CD14-positive monocyte (primary cell): ENCODE results near the gene CCR6. TPM values are rescaled to one million over a fixed set of nuclear protein-coding genes. Genes with fewer than 3 reads are reported as not detected.

ENCODE experiments used
- DNase-seq, 3 donors: peaks; one replicate each; pipeline ENCODE4 v3.0.0-alpha.2; 2011 to 2022
- H2AFZ ChIP-seq: 2 replicates; pipeline ENCODE4 v1.6.0; 2012; ENCODE audit warnings: mild to moderate bottlenecking, low read depth, low read length, inconsistent platforms; ENCODE audit not compliant: insufficient read depth, poor library complexity, severe bottlenecking
- H3K27ac ChIP-seq, 2 donors: 1 replicate in 1 of 2; 2 replicates in 1 of 2; pipeline ENCODE4 v1.5.1; 2012 to 2013; ENCODE audit warnings: low read length in 2 of 2, control low read depth in 1 of 2, inconsistent platforms in 1 of 2, low read depth in 1 of 2, mild to moderate bottlenecking in 1 of 2
- H3K27me3 ChIP-seq, 2 donors: one replicate each; pipeline versions ENCODE4 v1.6.0 to v1.6.1; 2011 to 2013; ENCODE audit warnings: low read length in 2 of 2; ENCODE audit not compliant: control insufficient read depth in 2 of 2, insufficient read depth in 2 of 2
- H3K36me3 ChIP-seq, 2 donors: replicated peaks in 1 of 2; 1 replicate in 1 of 2; 2 replicates in 1 of 2; pipeline versions ENCODE4 v1.5.1 to v1.6.1; 2012 to 2013; ENCODE audit warnings: low read length in 2 of 2, control low read depth in 1 of 2, inconsistent platforms in 1 of 2, mild to moderate bottlenecking in 1 of 2; ENCODE audit not compliant: insufficient read depth in 2 of 2, control insufficient read depth in 1 of 2
- H3K4me1 ChIP-seq, 2 donors: 1 replicate in 1 of 2; 2 replicates in 1 of 2; pipeline versions ENCODE4 v1.5.1 to v1.6.1; 2012 to 2013; ENCODE audit warnings: low read length in 2 of 2, control low read depth in 1 of 2, inconsistent platforms in 1 of 2, mild to moderate bottlenecking in 1 of 2, moderate library complexity in 1 of 2; ENCODE audit not compliant: insufficient read depth in 2 of 2, control insufficient read depth in 1 of 2
- H3K4me2 ChIP-seq: replicated peaks from 2 replicates; pipeline ENCODE3; 2012; ENCODE audit warnings: low read length, moderate library complexity, mild to moderate bottlenecking; ENCODE audit not compliant: poor library complexity, severe bottlenecking; ENCODE audit errors: extremely low read depth
- H3K4me3 ChIP-seq, 3 experiments: fragments of 200-600 bp in 1 of 3; sonication (generic) in 1 of 3; replicated peaks in 1 of 3; 1 replicate in 2 of 3; 2 replicates in 1 of 3; pipeline ENCODE4 v1.5.1; 2011 to 2013; ENCODE audit warnings: low read length in 3 of 3, mild to moderate bottlenecking in 3 of 3, control low read depth in 2 of 3, low read depth in 2 of 3, inconsistent platforms in 1 of 3, moderate library complexity in 1 of 3
- H3K79me2 ChIP-seq: 2 replicates; pipeline ENCODE4 v1.6.0; 2012; ENCODE audit warnings: mild to moderate bottlenecking, control low read depth, inconsistent platforms, low read length, moderate library complexity; ENCODE audit not compliant: insufficient read depth
- H3K9ac ChIP-seq: 2 replicates; pipeline ENCODE4 v1.6.0; 2017; ENCODE audit warnings: low read length, mild to moderate bottlenecking; ENCODE audit not compliant: insufficient read depth, poor library complexity, severe bottlenecking
- H3K9me3 ChIP-seq, 2 donors: replicated peaks in 1 of 2; 1 replicate in 1 of 2; 2 replicates in 1 of 2; pipeline versions ENCODE4 v1.5.1 to v1.6.1; 2012 to 2013; ENCODE audit warnings: low read length in 2 of 2, control low read depth in 1 of 2; ENCODE audit not compliant: control insufficient read depth in 1 of 2, insufficient read depth in 1 of 2
- H4K20me1 ChIP-seq: 2 replicates; pipeline ENCODE4 v1.6.0; 2012; ENCODE audit warnings: mild to moderate bottlenecking, low read length, control low read depth, moderate library complexity; ENCODE audit not compliant: insufficient read depth
- H3K27ac Mint-ChIP-seq, 7 donors: one replicate each; pipeline ENCODE4 v1.8.0; 2020; ENCODE audit warnings: mild to moderate bottlenecking in 7 of 7, mixed read lengths in 7 of 7, moderate library complexity in 6 of 7, inconsistent platforms in 2 of 7
- H3K27me3 Mint-ChIP-seq, 3 donors: one replicate each; pipeline ENCODE4 v1.8.0; 2021 to 2022; ENCODE audit warnings: low read depth in 3 of 3, mild to moderate bottlenecking in 3 of 3, mixed read lengths in 3 of 3, moderate library complexity in 3 of 3, inconsistent platforms in 1 of 3
- H3K36me3 Mint-ChIP-seq, 2 donors: one replicate each; pipeline ENCODE4 v1.8.0; 2020; ENCODE audit warnings: mixed read lengths in 2 of 2, inconsistent platforms in 1 of 2, mild to moderate bottlenecking in 1 of 2
- H3K4me1 Mint-ChIP-seq: one replicate; pipeline ENCODE4 v1.8.0; 2020; ENCODE audit warnings: mild to moderate bottlenecking, mixed read lengths
- H3K4me3 Mint-ChIP-seq, 2 donors: one replicate each; pipeline ENCODE4 v1.8.0; 2020; ENCODE audit warnings: mild to moderate bottlenecking in 2 of 2, mixed read lengths in 2 of 2, moderate library complexity in 1 of 2
- H3K9me3 Mint-ChIP-seq, 7 donors: one replicate each; pipeline ENCODE4 v1.8.0; 2020 to 2022; ENCODE audit warnings: mixed read lengths in 7 of 7, mild to moderate bottlenecking in 6 of 7, moderate library complexity in 6 of 7, inconsistent platforms in 2 of 7
- CTCF ChIP-seq: fragments of 200-600 bp; IDR thresholded peaks from one replicate; pipeline ENCODE4 v1.8.0; 2022; ENCODE audit warnings: antibody characterized with exemption, mild to moderate bottlenecking
- WGBS: methylation state at CpG from one replicate; pipeline ENCODE4 v1.1.5; 2013; ENCODE audit warnings: missing lambda C conversion rate; ENCODE audit not compliant: insufficient coverage; 5-methylcytosine and 5-hydroxymethylcytosine counted together
- intact Hi-C, 2 donors: fragments of 100-400 bp; cut with micrococcal nuclease; formaldehyde crosslinking; loops; one replicate each; pipeline versions ENCODE4 v1.15.0 to v1.15.1; 2023
- polyA plus RNA-seq, 3 donors: library from polyadenylated mRNA; depleted of rRNA in 1 of 3; unstranded in 2 of 3; stranded (reverse) in 1 of 3; fragments of 300-500 nt in 2 of 3; fragments of >200 nt in 1 of 3; fragmentation: Illumina TruSeq in 2 of 3; gene quantifications; 1 replicate in 2 of 3; 2 replicates in 1 of 3; pipeline ENCODE4 v1.2.3, GENCODE V29; 2012 to 2021

Gene CCR6
- polyA plus RNA-seq, 3 donors = 0.07 to 0.43 TPM; not detected in 1

- H3K9ac ChIP-seq = no peak overlapping the region
- WGBS = 90% methylated on average over 8 of the region's 11 CpGs
- peak in 1 of 3 donors; percentile 25 for DNase-seq
- H3K27me3 ChIP-seq = no peaks in the 10 kb centered on the region
- no peaks in the 10 kb centered on the region for H4K20me1 ChIP-seq
- intact Hi-C loops = loop anchor here (5.0 to 10.0 kb wide), 4 partner anchors 45 to 747 kb away; partner anchors contain the start of genes RNASET2 (in 1 of the 2) and SFT2D1 (in 1 of the 2)
- H3K27ac ChIP-seq = peak overlapping the region; percentile 79 to 91
- peaks cover 54 to 55% of the 10 kb centered on the region in 2 donors for H3K4me1 ChIP-seq
- Mint-ChIP-seq H3K36me3 (no peaks in the 10 kb centered on the region), H3K4me3 (peak overlapping the region in 1 of 2 donors; percentile 7), H3K27ac (peak overlapping the region; percentile 84 to 98 (median 96)), H3K27me3 (peaks cover 0 to 5% (median 2%) of the 10 kb centered on the region in 3 donors), H3K9me3 (peaks cover 12 to 25% (median 22%) of the 10 kb centered on the region in 7 donors), H3K4me1 (peaks cover 56% of the 10 kb centered on the region)
- no peak for TF ChIP-seq CTCF
- no peaks in the 10 kb centered on the region for H3K79me2 ChIP-seq
- H3K9me3 ChIP-seq = peaks cover 6 to 11% of the 10 kb centered on the region in 2 donors
- H2AFZ ChIP-seq = peak overlapping the region; percentile 13
- H3K36me3 ChIP-seq = no peaks in the 10 kb centered on the region
- peak overlapping the region; percentile 42 for H3K4me2 ChIP-seq
- peak overlapping the region in 1 of 3 experiments; percentile 43 for H3K4me3 ChIP-seq
Observed at GRCh38 chr6:167089243-167090142, 33.4 kb upstream of the CCR6 start.

DNA sequence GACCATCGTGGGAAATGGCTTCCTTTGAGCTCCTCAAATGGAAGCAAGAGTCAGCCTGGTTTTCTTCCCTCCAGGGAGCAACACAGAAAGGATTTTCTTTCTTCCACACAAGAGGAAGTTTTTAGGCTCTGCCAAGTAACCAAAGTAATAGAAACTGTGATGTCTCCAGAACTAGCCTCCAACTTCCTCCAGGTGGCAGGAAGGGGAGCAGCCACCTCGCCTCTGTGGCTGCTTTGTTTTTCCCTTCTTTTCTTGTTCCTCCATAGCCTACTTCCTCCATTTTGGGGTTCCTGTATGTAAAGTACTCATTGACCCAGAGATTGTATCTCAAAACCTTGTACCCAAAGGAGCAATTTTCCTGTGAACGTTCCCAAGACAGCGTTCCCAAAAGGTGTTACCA, 32.7 kb upstream of the CCR6 start:
- H3K27ac ChIP-seq = peak overlapping the region; percentile 79 to 91
- peak overlapping the region in 1 of 2 donors; percentile 30 for H3K4me3 Mint-ChIP-seq
- WGBS = no CpG with 5 or more reads among the region's 4 CpGs

More for the DNA sequence above, 32.7 kb upstream of the CCR6 start:
- Histone ChIP-seq H2AFZ (no peak overlapping the region), H3K36me3 (no peaks in the 10 kb centered on the region), H3K79me2 (no peaks in the 10 kb centered on the region), H3K9ac (peak overlapping the region; percentile 42), H3K4me1 (peaks cover 61 to 62% of the 10 kb centered on the region in 2 donors), H3K4me2 (peak overlapping the region; percentile 42), H3K9me3 (peaks cover 6 to 11% of the 10 kb centered on the region in 2 donors), H4K20me1 (no peaks in the 10 kb centered on the region), H3K4me3 (peak overlapping the region in 1 of 3 experiments; percentile 43), H3K27me3 (no peaks in the 10 kb centered on the region)
- no peaks in the 10 kb centered on the region for H3K36me3 Mint-ChIP-seq
- H3K4me1 Mint-ChIP-seq = peaks cover 62% of the 10 kb centered on the region
- peak; percentile 41 for TF ChIP-seq CTCF
- peaks cover 12 to 25% (median 21%) of the 10 kb centered on the region in 7 donors for H3K9me3 Mint-ChIP-seq
- intact Hi-C loops = loop anchor here (5.0 to 10.0 kb wide), 4 partner anchors 45 to 748 kb away; partner anchors contain the start of genes RNASET2 (in 1 of the 2) and SFT2D1 (in 1 of the 2)
- peak; percentile 49 to 79 (median 77) for DNase-seq
- peak overlapping the region; percentile 84 to 98 (median 96) for H3K27ac Mint-ChIP-seq
- H3K27me3 Mint-ChIP-seq = peaks cover 0 to 5% (median 2%) of the 10 kb centered on the region in 3 donors
